GM23338 (cell line): ENCODE measurements around the gene SMYD3. TPM values are rescaled to one million over a fixed set of nuclear protein-coding genes. Genes with fewer than 3 reads are reported as not detected.

Experiments used
- ATAC-seq: fragments of 200-7000 bp; cut with Tn5 transposase; 3 replicates; pipeline ENCODE4 v1.9.1; 2020
- DNase-seq: peaks from one replicate; pipeline ENCODE4 v3.0.0-alpha.2; 2015; ENCODE audit warnings: low spot score
- H2AFZ ChIP-seq: fragments of 200-600 bp; sonication (generic); 2 replicates; pipeline ENCODE4 v1.8.0; 2016; ENCODE audit warnings: antibody characterized with exemption, mild to moderate bottlenecking, moderate library complexity
- H3F3A ChIP-seq: fragments of 200-600 bp; sonication (generic); replicated peaks from 2 replicates; pipeline ENCODE4 v1.8.0; 2017; ENCODE audit warnings: antibody characterized with exemption, mixed run types, low read depth
- H3K27ac ChIP-seq: fragments of 200-600 bp; sonication (generic); 2 replicates; pipeline ENCODE4 v1.6.1; 2016; ENCODE audit warnings: low read depth
- H3K27me3 ChIP-seq: fragments of 200-600 bp; sonication (generic); 2 replicates; pipeline ENCODE4 v1.8.0; 2016; ENCODE audit warnings: mild to moderate bottlenecking, mixed run types, moderate library complexity; ENCODE audit not compliant: insufficient read depth
- H3K36me3 ChIP-seq: fragments of 200-600 bp; sonication (generic); 2 replicates; pipeline ENCODE4 v1.8.0; 2016; ENCODE audit warnings: mild to moderate bottlenecking; ENCODE audit not compliant: insufficient read depth
- H3K4me1 ChIP-seq: fragments of 200-600 bp; sonication (generic); 2 replicates; pipeline ENCODE4 v1.8.0; 2016; ENCODE audit warnings: mild to moderate bottlenecking, moderate library complexity; ENCODE audit not compliant: insufficient read depth
- H3K4me2 ChIP-seq: fragments of 200-600 bp; sonication (generic); 2 replicates; pipeline ENCODE4 v1.7.1; 2017; ENCODE audit warnings: mixed run types
- H3K4me3 ChIP-seq: fragments of 200-600 bp; sonication (generic); 2 replicates; pipeline ENCODE4 v1.6.1; 2016; ENCODE audit warnings: mixed run types
- H3K79me2 ChIP-seq: fragments of 200-600 bp; sonication (generic); replicated peaks from 2 replicates; pipeline ENCODE4 v1.8.0; 2017; ENCODE audit warnings: mild to moderate bottlenecking; ENCODE audit not compliant: insufficient read depth
- H3K9me2 ChIP-seq: fragments of 200-600 bp; sonication (generic); 2 replicates; pipeline ENCODE4 v1.8.0; 2017; ENCODE audit not compliant: insufficient read depth
- H4K20me1 ChIP-seq: fragments of 200-600 bp; sonication (generic); replicated peaks from 2 replicates; pipeline ENCODE4 v1.8.0; 2017; ENCODE audit warnings: mild to moderate bottlenecking; ENCODE audit not compliant: insufficient read depth
- H3K27ac Mint-ChIP-seq: 2 replicates; pipeline ENCODE4 v1.8.0; 2020; ENCODE audit warnings: inconsistent platforms, mild to moderate bottlenecking, moderate library complexity, mixed read lengths
- H3K27me3 Mint-ChIP-seq: 3 replicates; pipeline ENCODE4 v1.8.0; 2022; ENCODE audit warnings: low read depth, mild to moderate bottlenecking, moderate library complexity, mixed read lengths, inconsistent platforms; ENCODE audit not compliant: insufficient read depth, poor library complexity
- H3K36me3 Mint-ChIP-seq: 3 replicates; pipeline ENCODE4 v1.8.0; 2021; ENCODE audit warnings: low read depth, mild to moderate bottlenecking, inconsistent platforms, moderate library complexity, mixed read lengths
- H3K4me1 Mint-ChIP-seq: 3 replicates; pipeline ENCODE4 v1.8.0; 2020; ENCODE audit warnings: mild to moderate bottlenecking, inconsistent platforms, mixed read lengths
- H3K4me3 Mint-ChIP-seq: 3 replicates; pipeline ENCODE4 v1.8.0; 2021; ENCODE audit warnings: moderate library complexity, mild to moderate bottlenecking, inconsistent platforms, mixed read lengths
- H3K9me3 Mint-ChIP-seq: 3 replicates; pipeline ENCODE4 v1.8.0; 2020; ENCODE audit warnings: moderate library complexity, mild to moderate bottlenecking, inconsistent platforms, mixed read lengths
- CREB1 ChIP-seq: fragments of 250-450 bp; sonication (Bioruptor Pico); IDR thresholded peaks from 2 replicates; pipeline ENCODE4 v1.5.0; 2020; ENCODE audit warnings: low read depth, mild to moderate bottlenecking, moderate library complexity
- EZH2 ChIP-seq: fragments of 200-600 bp; sonication (generic); IDR thresholded peaks from one replicate; pipeline ENCODE4 v1.8.0; 2017; ENCODE audit warnings: antibody characterized with exemption, mild to moderate bottlenecking, low read depth; ENCODE audit not compliant: unreplicated experiment
- EZH2phosphoT487 ChIP-seq: fragments of 200-600 bp; sonication (generic); IDR thresholded peaks from one replicate; pipeline ENCODE4 v1.8.1; 2018; ENCODE audit warnings: antibody characterized with exemption; ENCODE audit not compliant: unreplicated experiment
- JUNB ChIP-seq: IDR thresholded peaks from one replicate; pipeline ENCODE4 v1.6.1; 2016; ENCODE audit warnings: antibody characterized with exemption; ENCODE audit not compliant: unreplicated experiment
- NANOG ChIP-seq: IDR thresholded peaks from 2 replicates; pipeline ENCODE4 v1.6.1; 2016; ENCODE audit warnings: antibody characterized with exemption, borderline replicate concordance
- POLR2AphosphoS5 ChIP-seq: IDR thresholded peaks from 2 replicates; pipeline ENCODE4 v1.6.1; 2016; ENCODE audit warnings: antibody characterized with exemption, low read depth
- STAT1 ChIP-seq: IDR thresholded peaks from one replicate; pipeline ENCODE4 v1.6.1; 2016; ENCODE audit warnings: antibody characterized with exemption; ENCODE audit not compliant: unreplicated experiment
- ZNF114 ChIP-seq: fragments of 250-450 bp; sonication (Bioruptor Pico); IDR thresholded peaks from 2 replicates; pipeline ENCODE4 v1.5.0; 2020; ENCODE audit warnings: mild to moderate bottlenecking, moderate library complexity
- polyA plus RNA-seq: library from polyadenylated mRNA; unstranded; fragments of >200 nt; fragmentation: Nextera tagmentation; extraction: Ambion mirVana; gene quantifications from 2 replicates; pipeline ENCODE4 v1.2.1, GENCODE V29; 2016
- total RNA-seq: library from RNA; depleted of rRNA; stranded (reverse); fragments of >200 nt; shearing (Covaris generic); gene quantifications from 2 replicates; pipeline ENCODE4 v1.2.3, GENCODE V29; 2014
- TF ChIP-seq, protein P1 (sequence below), 2 experiments: fragments of 200-600 bp in 1 of 2; sonication (generic) in 1 of 2; conservative IDR thresholded peaks; 2 replicates each; pipeline versions ENCODE4 v1.5.1 to v1.6.1; 2016 to 2017; ENCODE audit warnings: antibody characterized with exemption in 2 of 2, low read depth in 2 of 2, mild to moderate bottlenecking in 2 of 2, moderate library complexity in 1 of 2
- TF ChIP-seq, protein P2 (sequence below): IDR thresholded peaks from 2 replicates; pipeline ENCODE4 v1.6.1; 2016; ENCODE audit warnings: antibody characterized with exemption
- TF ChIP-seq, protein P3 (sequence below): IDR thresholded peaks from one replicate; pipeline ENCODE4 v1.6.1; 2018; ENCODE audit warnings: antibody characterized with exemption; ENCODE audit not compliant: unreplicated experiment
- TF ChIP-seq, protein P4 (sequence below): fragments of 250-450 bp; sonication (Bioruptor Pico); IDR thresholded peaks from 2 replicates; pipeline ENCODE4 v1.5.0; 2020; ENCODE audit warnings: mild to moderate bottlenecking, moderate library complexity

Gene SMYD3
- total and polyA plus RNA-seq, 2 experiments from 2014 or later, result 31.8 to 34.4 TPM

DNA sequence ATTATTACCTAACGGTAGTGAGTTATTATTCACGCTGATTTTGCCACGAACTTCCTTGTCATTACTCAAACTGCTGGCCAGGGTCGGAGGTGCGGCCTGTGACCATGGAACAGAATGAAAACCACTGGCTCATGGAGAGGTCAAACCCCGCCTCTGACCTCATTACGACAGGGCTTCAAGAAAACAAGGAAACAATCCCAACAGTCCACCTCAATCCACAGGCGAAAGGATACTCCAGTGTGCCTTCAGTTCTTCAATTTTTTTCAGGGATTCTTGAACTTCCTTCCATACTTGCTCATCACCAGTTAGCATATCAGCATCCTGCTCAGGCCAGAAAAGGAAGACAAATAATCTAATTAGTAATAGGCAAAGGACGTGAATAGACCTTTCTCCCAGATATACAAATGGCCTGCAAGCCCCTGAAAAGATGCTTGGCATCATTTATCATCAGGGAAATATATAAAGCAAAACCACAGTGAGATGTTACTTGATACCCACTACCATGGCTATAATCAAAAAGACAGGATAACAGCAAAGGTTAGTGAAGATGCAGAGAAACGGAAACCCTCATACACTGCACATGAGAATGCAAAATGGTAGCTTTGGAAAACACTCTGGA, 643.4 kb downstream of the SMYD3 start (continued):
- no peak for TF ChIP-seq EZH2
- TF ChIP-seq NANOG, result no peak
- no peak for TF ChIP-seq ZNF114
- no peak for TF ChIP-seq JUNB
- TF ChIP-seq STAT1, result no peak
- TF ChIP-seq POLR2AphosphoS5, result no peak

DNA sequence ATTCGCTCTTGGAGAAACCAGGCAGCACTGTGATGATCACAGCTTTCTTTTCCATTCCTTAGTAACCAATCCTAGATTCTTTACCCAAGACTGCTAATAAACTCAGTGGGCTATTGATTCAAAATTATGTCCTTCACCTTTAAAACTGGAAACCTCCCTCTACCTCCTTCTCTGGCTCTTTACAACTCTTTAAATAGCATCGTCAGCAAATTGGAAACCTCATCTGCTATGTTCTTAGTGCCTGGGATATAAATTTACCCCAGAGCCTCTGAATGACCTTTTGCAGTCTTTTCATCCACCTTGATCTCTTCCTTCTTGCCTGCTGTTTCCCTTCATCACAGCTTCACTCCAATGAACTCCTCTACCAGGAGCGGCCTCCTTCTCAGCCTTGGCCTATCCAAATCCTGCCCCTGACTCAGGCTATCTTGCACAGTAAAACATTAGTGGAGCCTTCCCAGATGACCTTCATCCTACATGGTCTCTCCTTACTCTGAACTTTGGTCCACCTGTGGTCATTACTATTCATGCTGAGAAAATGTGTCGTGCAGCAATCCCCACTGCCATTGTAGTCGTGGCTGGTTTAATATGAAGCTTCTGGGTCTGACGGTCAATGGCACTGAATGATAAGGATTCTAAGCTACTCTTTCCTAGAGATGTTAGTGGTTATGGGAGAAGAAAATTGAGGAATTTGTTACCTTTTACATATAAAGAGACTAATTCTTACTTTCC, 644.1 kb downstream of the SMYD3 start:
- ATAC-seq (no peak), DNase-seq (no peak)
- H3K27me3 ChIP-seq, result no peaks in the 10 kb centered on the region
- no peaks in the 10 kb centered on the region for H4K20me1 ChIP-seq
- H3K9me2 ChIP-seq, result no peaks in the 10 kb centered on the region
- peaks cover 4% of the 10 kb centered on the region for H3K27me3 Mint-ChIP-seq
- H2AFZ ChIP-seq, result no peak overlapping the region
- H3K4me1 ChIP-seq, result no peaks in the 10 kb centered on the region
- no peaks in the 10 kb centered on the region for H3K36me3 ChIP-seq
- H3K27ac Mint-ChIP-seq, result no peak overlapping the region
- no peak overlapping the region for H3K4me3 Mint-ChIP-seq
- H3K36me3 Mint-ChIP-seq, result no peaks in the 10 kb centered on the region
- no peaks in the 10 kb centered on the region for H3F3A ChIP-seq
- H3K27ac ChIP-seq, result no peak overlapping the region
- no peaks in the 10 kb centered on the region for H3K79me2 ChIP-seq
- no peaks in the 10 kb centered on the region for H3K4me1 Mint-ChIP-seq
- H3K4me3 ChIP-seq, result no peak overlapping the region
- no peaks in the 10 kb centered on the region for H3K9me3 Mint-ChIP-seq
- H3K4me2 ChIP-seq, result no peak overlapping the region
- no peak for TF ChIP-seq EZH2phosphoT487
- TF ChIP-seq EZH2, result no peak
- TF ChIP-seq, protein P1, sequence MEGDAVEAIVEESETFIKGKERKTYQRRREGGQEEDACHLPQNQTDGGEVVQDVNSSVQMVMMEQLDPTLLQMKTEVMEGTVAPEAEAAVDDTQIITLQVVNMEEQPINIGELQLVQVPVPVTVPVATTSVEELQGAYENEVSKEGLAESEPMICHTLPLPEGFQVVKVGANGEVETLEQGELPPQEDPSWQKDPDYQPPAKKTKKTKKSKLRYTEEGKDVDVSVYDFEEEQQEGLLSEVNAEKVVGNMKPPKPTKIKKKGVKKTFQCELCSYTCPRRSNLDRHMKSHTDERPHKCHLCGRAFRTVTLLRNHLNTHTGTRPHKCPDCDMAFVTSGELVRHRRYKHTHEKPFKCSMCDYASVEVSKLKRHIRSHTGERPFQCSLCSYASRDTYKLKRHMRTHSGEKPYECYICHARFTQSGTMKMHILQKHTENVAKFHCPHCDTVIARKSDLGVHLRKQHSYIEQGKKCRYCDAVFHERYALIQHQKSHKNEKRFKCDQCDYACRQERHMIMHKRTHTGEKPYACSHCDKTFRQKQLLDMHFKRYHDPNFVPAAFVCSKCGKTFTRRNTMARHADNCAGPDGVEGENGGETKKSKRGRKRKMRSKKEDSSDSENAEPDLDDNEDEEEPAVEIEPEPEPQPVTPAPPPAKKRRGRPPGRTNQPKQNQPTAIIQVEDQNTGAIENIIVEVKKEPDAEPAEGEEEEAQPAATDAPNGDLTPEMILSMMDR (conservative IDR thresholded peaks at IDR 0.05; ENCODE audit: low read depth in 2 of 2), result no peak
- no peak for TF ChIP-seq ZNF114
- TF ChIP-seq, protein P2, sequence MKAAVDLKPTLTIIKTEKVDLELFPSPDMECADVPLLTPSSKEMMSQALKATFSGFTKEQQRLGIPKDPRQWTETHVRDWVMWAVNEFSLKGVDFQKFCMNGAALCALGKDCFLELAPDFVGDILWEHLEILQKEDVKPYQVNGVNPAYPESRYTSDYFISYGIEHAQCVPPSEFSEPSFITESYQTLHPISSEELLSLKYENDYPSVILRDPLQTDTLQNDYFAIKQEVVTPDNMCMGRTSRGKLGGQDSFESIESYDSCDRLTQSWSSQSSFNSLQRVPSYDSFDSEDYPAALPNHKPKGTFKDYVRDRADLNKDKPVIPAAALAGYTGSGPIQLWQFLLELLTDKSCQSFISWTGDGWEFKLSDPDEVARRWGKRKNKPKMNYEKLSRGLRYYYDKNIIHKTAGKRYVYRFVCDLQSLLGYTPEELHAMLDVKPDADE, result no peak
- TF ChIP-seq, protein P3, sequence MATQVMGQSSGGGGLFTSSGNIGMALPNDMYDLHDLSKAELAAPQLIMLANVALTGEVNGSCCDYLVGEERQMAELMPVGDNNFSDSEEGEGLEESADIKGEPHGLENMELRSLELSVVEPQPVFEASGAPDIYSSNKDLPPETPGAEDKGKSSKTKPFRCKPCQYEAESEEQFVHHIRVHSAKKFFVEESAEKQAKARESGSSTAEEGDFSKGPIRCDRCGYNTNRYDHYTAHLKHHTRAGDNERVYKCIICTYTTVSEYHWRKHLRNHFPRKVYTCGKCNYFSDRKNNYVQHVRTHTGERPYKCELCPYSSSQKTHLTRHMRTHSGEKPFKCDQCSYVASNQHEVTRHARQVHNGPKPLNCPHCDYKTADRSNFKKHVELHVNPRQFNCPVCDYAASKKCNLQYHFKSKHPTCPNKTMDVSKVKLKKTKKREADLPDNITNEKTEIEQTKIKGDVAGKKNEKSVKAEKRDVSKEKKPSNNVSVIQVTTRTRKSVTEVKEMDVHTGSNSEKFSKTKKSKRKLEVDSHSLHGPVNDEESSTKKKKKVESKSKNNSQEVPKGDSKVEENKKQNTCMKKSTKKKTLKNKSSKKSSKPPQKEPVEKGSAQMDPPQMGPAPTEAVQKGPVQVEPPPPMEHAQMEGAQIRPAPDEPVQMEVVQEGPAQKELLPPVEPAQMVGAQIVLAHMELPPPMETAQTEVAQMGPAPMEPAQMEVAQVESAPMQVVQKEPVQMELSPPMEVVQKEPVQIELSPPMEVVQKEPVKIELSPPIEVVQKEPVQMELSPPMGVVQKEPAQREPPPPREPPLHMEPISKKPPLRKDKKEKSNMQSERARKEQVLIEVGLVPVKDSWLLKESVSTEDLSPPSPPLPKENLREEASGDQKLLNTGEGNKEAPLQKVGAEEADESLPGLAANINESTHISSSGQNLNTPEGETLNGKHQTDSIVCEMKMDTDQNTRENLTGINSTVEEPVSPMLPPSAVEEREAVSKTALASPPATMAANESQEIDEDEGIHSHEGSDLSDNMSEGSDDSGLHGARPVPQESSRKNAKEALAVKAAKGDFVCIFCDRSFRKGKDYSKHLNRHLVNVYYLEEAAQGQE, result no peak
- no peak for TF ChIP-seq CREB1 (CRISPR knock-in tag)
- TF ChIP-seq, protein P4, sequence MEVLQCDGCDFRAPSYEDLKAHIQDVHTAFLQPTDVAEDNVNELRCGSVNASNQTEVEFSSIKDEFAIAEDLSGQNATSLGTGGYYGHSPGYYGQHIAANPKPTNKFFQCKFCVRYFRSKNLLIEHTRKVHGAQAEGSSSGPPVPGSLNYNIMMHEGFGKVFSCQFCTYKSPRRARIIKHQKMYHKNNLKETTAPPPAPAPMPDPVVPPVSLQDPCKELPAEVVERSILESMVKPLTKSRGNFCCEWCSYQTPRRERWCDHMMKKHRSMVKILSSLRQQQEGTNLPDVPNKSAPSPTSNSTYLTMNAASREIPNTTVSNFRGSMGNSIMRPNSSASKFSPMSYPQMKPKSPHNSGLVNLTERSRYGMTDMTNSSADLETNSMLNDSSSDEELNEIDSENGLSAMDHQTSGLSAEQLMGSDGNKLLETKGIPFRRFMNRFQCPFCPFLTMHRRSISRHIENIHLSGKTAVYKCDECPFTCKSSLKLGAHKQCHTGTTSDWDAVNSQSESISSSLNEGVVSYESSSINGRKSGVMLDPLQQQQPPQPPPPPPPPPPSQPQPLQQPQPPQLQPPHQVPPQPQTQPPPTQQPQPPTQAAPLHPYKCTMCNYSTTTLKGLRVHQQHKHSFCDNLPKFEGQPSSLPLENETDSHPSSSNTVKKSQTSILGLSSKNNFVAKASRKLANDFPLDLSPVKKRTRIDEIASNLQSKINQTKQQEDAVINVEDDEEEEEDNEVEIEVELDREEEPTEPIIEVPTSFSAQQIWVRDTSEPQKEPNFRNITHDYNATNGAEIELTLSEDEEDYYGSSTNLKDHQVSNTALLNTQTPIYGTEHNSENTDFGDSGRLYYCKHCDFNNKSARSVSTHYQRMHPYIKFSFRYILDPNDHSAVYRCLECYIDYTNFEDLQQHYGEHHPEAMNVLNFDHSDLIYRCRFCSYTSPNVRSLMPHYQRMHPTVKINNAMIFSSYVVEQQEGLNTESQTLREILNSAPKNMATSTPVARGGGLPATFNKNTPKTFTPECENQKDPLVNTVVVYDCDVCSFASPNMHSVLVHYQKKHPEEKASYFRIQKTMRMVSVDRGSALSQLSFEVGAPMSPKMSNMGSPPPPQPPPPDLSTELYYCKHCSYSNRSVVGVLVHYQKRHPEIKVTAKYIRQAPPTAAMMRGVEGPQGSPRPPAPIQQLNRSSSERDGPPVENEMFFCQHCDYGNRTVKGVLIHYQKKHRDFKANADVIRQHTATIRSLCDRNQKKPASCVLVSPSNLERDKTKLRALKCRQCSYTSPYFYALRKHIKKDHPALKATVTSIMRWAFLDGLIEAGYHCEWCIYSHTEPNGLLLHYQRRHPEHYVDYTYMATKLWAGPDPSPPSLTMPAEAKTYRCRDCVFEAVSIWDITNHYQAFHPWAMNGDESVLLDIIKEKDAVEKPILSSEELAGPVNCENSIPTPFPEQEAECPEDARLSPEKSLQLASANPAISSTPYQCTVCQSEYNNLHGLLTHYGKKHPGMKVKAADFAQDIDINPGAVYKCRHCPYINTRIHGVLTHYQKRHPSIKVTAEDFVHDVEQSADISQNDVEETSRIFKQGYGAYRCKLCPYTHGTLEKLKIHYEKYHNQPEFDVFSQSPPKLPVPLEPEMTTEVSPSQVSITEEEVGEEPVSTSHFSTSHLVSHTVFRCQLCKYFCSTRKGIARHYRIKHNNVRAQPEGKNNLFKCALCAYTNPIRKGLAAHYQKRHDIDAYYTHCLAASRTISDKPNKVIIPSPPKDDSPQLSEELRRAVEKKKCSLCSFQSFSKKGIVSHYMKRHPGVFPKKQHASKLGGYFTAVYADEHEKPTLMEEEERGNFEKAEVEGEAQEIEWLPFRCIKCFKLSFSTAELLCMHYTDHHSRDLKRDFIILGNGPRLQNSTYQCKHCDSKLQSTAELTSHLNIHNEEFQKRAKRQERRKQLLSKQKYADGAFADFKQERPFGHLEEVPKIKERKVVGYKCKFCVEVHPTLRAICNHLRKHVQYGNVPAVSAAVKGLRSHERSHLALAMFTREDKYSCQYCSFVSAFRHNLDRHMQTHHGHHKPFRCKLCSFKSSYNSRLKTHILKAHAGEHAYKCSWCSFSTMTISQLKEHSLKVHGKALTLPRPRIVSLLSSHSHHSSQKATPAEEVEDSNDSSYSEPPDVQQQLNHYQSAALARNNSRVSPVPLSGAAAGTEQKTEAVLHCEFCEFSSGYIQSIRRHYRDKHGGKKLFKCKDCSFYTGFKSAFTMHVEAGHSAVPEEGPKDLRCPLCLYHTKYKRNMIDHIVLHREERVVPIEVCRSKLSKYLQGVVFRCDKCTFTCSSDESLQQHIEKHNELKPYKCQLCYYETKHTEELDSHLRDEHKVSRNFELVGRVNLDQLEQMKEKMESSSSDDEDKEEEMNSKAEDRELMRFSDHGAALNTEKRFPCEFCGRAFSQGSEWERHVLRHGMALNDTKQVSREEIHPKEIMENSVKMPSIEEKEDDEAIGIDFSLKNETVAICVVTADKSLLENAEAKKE (CRISPR knock-in tag), result no peak
- no peak for TF ChIP-seq POLR2AphosphoS5
